NB4 (cell line): ENCODE data around the gene MSI1.

ENCODE experiments used
- DNase-seq: peaks from one replicate; pipeline ENCODE4 v3.0.0; 2010; ENCODE audit warnings: low read depth
- H3K4me3 ChIP-seq: one replicate; pipeline ENCODE4 v1.5.1; 2011; ENCODE audit warnings: mild to moderate bottlenecking, low read depth, low read length, moderate library complexity
- CTCF ChIP-seq: IDR thresholded peaks from one replicate; pipeline ENCODE4 v1.5.1; 2012; ENCODE audit warnings: low read depth, low read length
- MYC ChIP-seq: IDR thresholded peaks from 2 replicates; pipeline ENCODE4 v1.6.1; 2011; ENCODE audit warnings: low read depth, low read length
- POLR2A ChIP-seq: IDR thresholded peaks from 2 replicates; pipeline ENCODE4 v1.6.1; 2011; ENCODE audit warnings: mild to moderate bottlenecking; ENCODE audit not compliant: insufficient read length; ENCODE audit errors: extremely low read depth
- TF ChIP-seq, protein P1 (sequence below): IDR thresholded peaks from 2 replicates; pipeline ENCODE4 v1.6.1; 2011; ENCODE audit warnings: low read depth, low read length

The MSI1 gene

DNA sequence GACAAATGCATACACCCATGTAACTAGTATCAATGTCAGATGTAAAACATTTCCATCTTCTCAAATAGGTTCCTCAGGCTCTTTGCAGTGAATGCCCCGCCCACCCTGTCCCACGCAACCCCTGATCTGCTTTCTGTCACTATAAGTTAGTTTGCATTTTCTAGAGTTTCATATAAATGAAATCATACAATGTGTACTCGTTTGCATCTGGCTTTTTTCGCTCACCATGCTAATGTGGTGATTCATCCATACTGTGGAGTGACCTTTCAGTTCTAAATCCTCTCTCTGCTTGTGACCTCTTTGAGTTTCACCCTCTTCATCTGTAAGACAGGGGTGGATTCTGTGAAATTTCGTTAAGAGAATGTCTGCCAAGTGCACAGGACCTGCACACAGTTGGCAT lies 30.6 kb upstream of the MSI1 start:
- H3K4me3 ChIP-seq, result no peak overlapping the region
- DNase-seq, result no peak
- TF ChIP-seq POLR2A, result no peak
- no peak for TF ChIP-seq MYC
- TF ChIP-seq, protein P1, sequence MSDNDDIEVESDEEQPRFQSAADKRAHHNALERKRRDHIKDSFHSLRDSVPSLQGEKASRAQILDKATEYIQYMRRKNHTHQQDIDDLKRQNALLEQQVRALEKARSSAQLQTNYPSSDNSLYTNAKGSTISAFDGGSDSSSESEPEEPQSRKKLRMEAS, result no peak
- no peak for TF ChIP-seq CTCF

DNA sequence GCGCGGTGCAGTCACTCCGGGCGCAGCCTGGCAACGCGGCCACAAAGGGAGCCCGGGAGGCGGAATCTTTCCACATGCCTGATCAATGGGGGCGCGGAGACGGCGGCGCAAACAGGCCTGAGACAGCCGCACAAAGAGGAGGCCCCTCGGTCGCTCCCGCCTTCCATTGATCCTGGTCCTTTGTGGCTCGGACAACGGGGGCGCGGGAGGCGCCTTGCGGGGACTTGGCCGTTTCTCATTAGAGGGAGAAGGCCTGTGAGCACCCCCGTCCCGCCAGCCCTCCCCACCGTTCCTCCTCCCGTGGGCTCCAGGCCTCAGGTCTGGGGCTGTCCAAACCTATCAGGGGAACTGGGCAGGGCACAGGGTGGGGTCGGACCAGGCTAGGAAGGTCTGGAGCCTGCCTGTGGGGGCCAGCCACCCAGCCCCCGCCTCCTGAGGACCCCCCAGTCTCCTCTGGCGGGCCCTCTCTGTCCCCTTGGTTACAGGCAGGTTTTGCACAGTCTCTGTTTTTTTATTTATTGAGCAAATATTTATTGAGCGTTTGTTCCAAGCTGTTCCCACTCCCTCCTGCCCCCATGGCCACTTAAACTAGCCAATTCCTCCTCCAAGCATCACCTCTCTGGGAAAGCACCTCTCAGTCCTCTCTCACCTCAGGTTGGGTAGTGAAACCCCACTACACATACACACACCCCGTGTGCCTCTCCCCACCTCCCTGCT lies 29.0 kb upstream of the MSI1 start:
- H3K4me3 ChIP-seq, result no peak overlapping the region
- TF ChIP-seq POLR2A (no peak), MYC (no peak), CTCF (no peak)
- TF ChIP-seq, protein P1, result no peak
- no peak for DNase-seq

GRCh38 chr12:120394483-120395367 lies 25.8 kb upstream of the MSI1 start:
- H3K4me3 ChIP-seq, result no peak overlapping the region
- no peak for TF ChIP-seq MYC
- TF ChIP-seq CTCF, result no peak
- TF ChIP-seq, protein P1, result no peak
- no peak for TF ChIP-seq POLR2A
- no peak for DNase-seq

GRCh38 chr12:120390540-120391120 lies 21.7 kb upstream of the MSI1 start:
- no peak overlapping the region for H3K4me3 ChIP-seq
- TF ChIP-seq, protein P1, result no peak
- TF ChIP-seq MYC (no peak), CTCF (no peak), POLR2A (no peak)
- no peak for DNase-seq

GRCh38 chr12:120388691-120389481 lies 19.9 kb upstream of the MSI1 start:
- TF ChIP-seq POLR2A (no peak), MYC (no peak), CTCF (no peak)
- TF ChIP-seq, protein P1, result no peak
- no peak for DNase-seq
- H3K4me3 ChIP-seq, result no peak overlapping the region
